NB4 (cell line): ENCODE data around the gene SATB2.

Source experiments
- DNase-seq: peaks from one replicate; pipeline ENCODE4 v3.0.0; 2010; ENCODE audit warnings: low read depth
- H3K4me3 ChIP-seq: one replicate; pipeline ENCODE4 v1.5.1; 2011; ENCODE audit warnings: mild to moderate bottlenecking, low read depth, low read length, moderate library complexity
- CTCF ChIP-seq: IDR thresholded peaks from one replicate; pipeline ENCODE4 v1.5.1; 2012; ENCODE audit warnings: low read depth, low read length
- MAX ChIP-seq: IDR thresholded peaks from 2 replicates; pipeline ENCODE4 v1.6.1; 2011; ENCODE audit warnings: low read depth, low read length
- MYC ChIP-seq: IDR thresholded peaks from 2 replicates; pipeline ENCODE4 v1.6.1; 2011; ENCODE audit warnings: low read depth, low read length
- POLR2A ChIP-seq: IDR thresholded peaks from 2 replicates; pipeline ENCODE4 v1.6.1; 2011; ENCODE audit warnings: mild to moderate bottlenecking; ENCODE audit not compliant: insufficient read length; ENCODE audit errors: extremely low read depth

Gene SATB2

GRCh38 chr2:199257261-199258224, 200.2 kb downstream of the SATB2 start:
- no peak overlapping the region for H3K4me3 ChIP-seq
- no peak for DNase-seq
- no peak for TF ChIP-seq CTCF
- no peak for TF ChIP-seq POLR2A
- no peak for TF ChIP-seq MYC
- no peak for TF ChIP-seq MAX

- no peak overlapping the region for H3K4me3 ChIP-seq
- TF ChIP-seq MAX: no peak; the same call in 1 of the 2 replicates
- no peak for TF ChIP-seq MYC
- no peak for TF ChIP-seq CTCF
- TF ChIP-seq POLR2A: no peak
- DNase-seq: peak; percentile 76
Observed at GRCh38 chr2:199230091-199230490, 227.6 kb downstream of the SATB2 start.

- peak overlapping the region; percentile 42 for H3K4me3 ChIP-seq
- TF ChIP-seq POLR2A (peak; percentile 12), CTCF (no peak), MAX (peak; percentile 53; the same call in 1 of the 2 replicates), MYC (peak; percentile 38; the same call in 1 of the 2 replicates)
- peak; percentile 99 for DNase-seq
Observed at GRCh38 chr2:199228887-199229819, 228.6 kb downstream of the SATB2 start.

- DNase-seq: peak; percentile 51
- TF ChIP-seq CTCF: no peak
- no peak for TF ChIP-seq POLR2A
- TF ChIP-seq MAX: no peak
- no peak for TF ChIP-seq MYC
- H3K4me3 ChIP-seq: no peak overlapping the region
Observed at GRCh38 chr2:199223791-199224190, 233.9 kb downstream of the SATB2 start.

- TF ChIP-seq CTCF (no peak), MAX (no peak), MYC (no peak), POLR2A (no peak)
- no peak for DNase-seq
- no peak overlapping the region for H3K4me3 ChIP-seq
Observed at GRCh38 chr2:199220920-199221319, 236.8 kb downstream of the SATB2 start.
